ENCODE data around the gene MXRA8.
"Not testable (repeated sequence)": the region's sequence is repeated elsewhere in the genome, so short reads cannot be mapped to it uniquely, and the experiment has no call there.

Gene MXRA8

GRCh38 chr1:1358433-1359271, at the start of gene MXRA8:
Gene MXRA8 (minus strand): TSS chr1:1358555. CDS start chr1:1358504, 51 bp downstream.
- no peaks in the 10 kb centered on the region for H3K36me3 Mint-ChIP-seq
- H3K27me3 Mint-ChIP-seq: peaks cover 45 to 65% of the 10 kb centered on the region in 2 donors
- ATAC-seq (replicated peaks) (peak in 1 of 2 donors; percentile 25), DNase-seq (no peak)
- H3K27ac Mint-ChIP-seq: peak within 1 kb of the TSS; percentile 81
- no peaks in the 10 kb centered on the region for H3K9me3 Mint-ChIP-seq
- H3K4me1 Mint-ChIP-seq: peaks cover 4 to 31% of the 10 kb centered on the region in 2 donors
- no peak within 1 kb of the TSS for H3K4me3 Mint-ChIP-seq

- peaks cover 25 to 65% of the 10 kb centered on the region in 2 donors for H3K4me1 Mint-ChIP-seq
- H3K27me3 Mint-ChIP-seq: no peaks in the 10 kb centered on the region
- peaks cover 38 to 54% of the 10 kb centered on the region in 2 donors for H3K36me3 Mint-ChIP-seq
- H3K4me3 Mint-ChIP-seq: peak overlapping the region; percentile 88 to 96
- peak overlapping the region; percentile 94 for H3K27ac Mint-ChIP-seq
- peaks cover 0 to 1% of the 10 kb centered on the region in 2 donors for H3K9me3 Mint-ChIP-seq
- DNase-seq: peak; percentile 38
- peak; percentile 57 to 63 for ATAC-seq (replicated peaks)
Observed at GRCh38 chr1:1407636-1408318, 49.4 kb upstream of the MXRA8 start.

GRCh38 chr1:1406821-1407635, 48.7 kb upstream of the MXRA8 start, which contains the start of gene MRPL20:
Gene MRPL20 (minus strand): TSS chr1:1407293. CDS start chr1:1407217, 76 bp downstream.
- no peaks in the 10 kb centered on the region for H3K9me3 Mint-ChIP-seq
- peak within 1 kb of the TSS; percentile 98 for H3K27ac Mint-ChIP-seq
- H3K27me3 Mint-ChIP-seq: no peaks in the 10 kb centered on the region
- peaks cover 42 to 52% of the 10 kb centered on the region in 2 donors for H3K36me3 Mint-ChIP-seq
- peak within 1 kb of the TSS; percentile 90 to 96 for H3K4me3 Mint-ChIP-seq
- peaks cover 29 to 70% of the 10 kb centered on the region in 2 donors for H3K4me1 Mint-ChIP-seq
- DNase-seq: peak; percentile 92
- ATAC-seq (replicated peaks): peak; percentile 94 to 97

GRCh38 chr1:1406101-1406820, 47.9 kb upstream of the MXRA8 start:
- peak overlapping the region; percentile 98 for H3K27ac Mint-ChIP-seq
- ATAC-seq (replicated peaks): peak; percentile 0 to 6
- no peak for DNase-seq
- H3K9me3 Mint-ChIP-seq: no peaks in the 10 kb centered on the region
- peaks cover 32 to 74% of the 10 kb centered on the region in 2 donors for H3K4me1 Mint-ChIP-seq
- H3K27me3 Mint-ChIP-seq: no peaks in the 10 kb centered on the region
- H3K36me3 Mint-ChIP-seq: peaks cover 44 to 56% of the 10 kb centered on the region in 2 donors
- peak overlapping the region; percentile 90 to 96 for H3K4me3 Mint-ChIP-seq

- no peaks in the 10 kb centered on the region for H3K27me3 Mint-ChIP-seq
- H3K4me3 Mint-ChIP-seq: peak overlapping the region in 1 of 2 donors; percentile 22
- DNase-seq: no peak
- peak overlapping the region; percentile 86 for H3K27ac Mint-ChIP-seq
- no peak for ATAC-seq (replicated peaks)
- peaks cover 42 to 73% of the 10 kb centered on the region in 2 donors for H3K4me1 Mint-ChIP-seq
- H3K9me3 Mint-ChIP-seq: no peaks in the 10 kb centered on the region
- H3K36me3 Mint-ChIP-seq: peaks cover 59 to 75% of the 10 kb centered on the region in 2 donors
Observed at GRCh38 chr1:1403653-1404052, 45.3 kb upstream of the MXRA8 start.

GRCh38 chr1:1402901-1403392, 44.6 kb upstream of the MXRA8 start:
- H3K27ac Mint-ChIP-seq: peak overlapping the region; percentile 95
- peaks cover 62 to 75% of the 10 kb centered on the region in 2 donors for H3K36me3 Mint-ChIP-seq
- not testable (repeated sequence) for ATAC-seq (replicated peaks); DNase-seq; H3K27me3 Mint-ChIP-seq; H3K9me3 Mint-ChIP-seq
- H3K4me1 Mint-ChIP-seq: peaks cover 41 to 73% of the 10 kb centered on the region in 2 donors
- H3K4me3 Mint-ChIP-seq: peak overlapping the region in 1 of 2 donors; percentile 12

GRCh38 chr1:1402072-1402900, 43.9 kb upstream of the MXRA8 start:
- DNase-seq: no peak
- Mint-ChIP-seq H3K27me3 (no peaks in the 10 kb centered on the region), H3K27ac (peak overlapping the region; percentile 95), H3K9me3 (no peaks in the 10 kb centered on the region), H3K4me3 (peak overlapping the region; percentile 26 to 62), H3K36me3 (peaks cover 63 to 71% of the 10 kb centered on the region in 2 donors), H3K4me1 (peaks cover 43 to 76% of the 10 kb centered on the region in 2 donors)
- no peak for ATAC-seq (replicated peaks)

- DNase-seq (no peak), ATAC-seq (replicated peaks) (no peak)
- H3K4me1 Mint-ChIP-seq: peaks cover 43 to 80% of the 10 kb centered on the region in 2 donors
- peaks cover 59 to 68% of the 10 kb centered on the region in 2 donors for H3K36me3 Mint-ChIP-seq
- H3K27me3 Mint-ChIP-seq: no peaks in the 10 kb centered on the region
- no peaks in the 10 kb centered on the region for H3K9me3 Mint-ChIP-seq
- no peak overlapping the region for H3K27ac Mint-ChIP-seq
- peak overlapping the region in 1 of 2 donors; percentile 17 for H3K4me3 Mint-ChIP-seq
Observed at GRCh38 chr1:1401457-1402010, 43.2 kb upstream of the MXRA8 start.

GRCh38 chr1:1400576-1401456, 42.5 kb upstream of the MXRA8 start:
- Mint-ChIP-seq H3K36me3 (peaks cover 57 to 62% of the 10 kb centered on the region in 2 donors), H3K27me3 (no peaks in the 10 kb centered on the region), H3K4me1 (peaks cover 41 to 73% of the 10 kb centered on the region in 2 donors), H3K9me3 (no peaks in the 10 kb centered on the region), H3K27ac (peak overlapping the region; percentile 99), H3K4me3 (peak overlapping the region; percentile 95)
- ATAC-seq (replicated peaks): no peak
- DNase-seq: no peak

GRCh38 chr1:1399872-1400575, 41.7 kb upstream of the MXRA8 start:
- DNase-seq (no peak), ATAC-seq (replicated peaks) (peak; percentile 4 to 8)
- Mint-ChIP-seq H3K27me3 (no peaks in the 10 kb centered on the region), H3K36me3 (peaks cover 58 to 63% of the 10 kb centered on the region in 2 donors), H3K4me3 (peak overlapping the region; percentile 95), H3K27ac (peak overlapping the region; percentile 99), H3K4me1 (peaks cover 40 to 73% of the 10 kb centered on the region in 2 donors), H3K9me3 (no peaks in the 10 kb centered on the region)
